ENCODE data around the gene AQP6.
A peak's percentile ranks its signal among the peaks of the same experiment; 100 is the strongest.

Gene AQP6

GRCh38 chr12:50013361-50014147, 40.8 kb downstream of the AQP6 start:
- peaks cover 6% of the 10 kb centered on the region for H3K4me1 ChIP-seq (ENCODE audit: control insufficient read depth, insufficient read depth, low read length)
- H3K9ac ChIP-seq (ENCODE audit: low read length) = no peak overlapping the region
- H3K27me3 ChIP-seq (ENCODE audit: control insufficient read depth, insufficient read depth, low read length) = no peaks in the 10 kb centered on the region
- no peak overlapping the region for H3K27ac ChIP-seq (ENCODE audit: low read depth, low read length)
- H3K36me3 ChIP-seq (ENCODE audit: control insufficient read depth, insufficient read depth, low read length) = no peaks in the 10 kb centered on the region
- no peak overlapping the region for H3K4me3 ChIP-seq (ENCODE audit: low read length)

GRCh38 chr12:50014342-50014741, 41.6 kb downstream of the AQP6 start:
- H3K4me1 ChIP-seq (ENCODE audit: control insufficient read depth, insufficient read depth, low read length) = peaks cover 6% of the 10 kb centered on the region
- H3K27me3 ChIP-seq (ENCODE audit: control insufficient read depth, insufficient read depth, low read length) = no peaks in the 10 kb centered on the region
- no peaks in the 10 kb centered on the region for H3K36me3 ChIP-seq (ENCODE audit: control insufficient read depth, insufficient read depth, low read length)
- no peak overlapping the region for H3K4me3 ChIP-seq (ENCODE audit: low read length)
- H3K27ac ChIP-seq (ENCODE audit: low read depth, low read length) = no peak overlapping the region
- no peak overlapping the region for H3K9ac ChIP-seq (ENCODE audit: low read length)

GRCh38 chr12:50016501-50017475, 44.0 kb downstream of the AQP6 start:
- H3K4me1 ChIP-seq (ENCODE audit: control insufficient read depth, insufficient read depth, low read length) = peaks cover 6% of the 10 kb centered on the region
- peak overlapping the region; percentile 56 for H3K27ac ChIP-seq (ENCODE audit: low read depth, low read length)
- no peaks in the 10 kb centered on the region for H3K36me3 ChIP-seq (ENCODE audit: control insufficient read depth, insufficient read depth, low read length)
- no peak overlapping the region for H3K4me3 ChIP-seq (ENCODE audit: low read length)
- H3K27me3 ChIP-seq (ENCODE audit: control insufficient read depth, insufficient read depth, low read length) = no peaks in the 10 kb centered on the region
- H3K9ac ChIP-seq (ENCODE audit: low read length) = no peak overlapping the region

DNA sequence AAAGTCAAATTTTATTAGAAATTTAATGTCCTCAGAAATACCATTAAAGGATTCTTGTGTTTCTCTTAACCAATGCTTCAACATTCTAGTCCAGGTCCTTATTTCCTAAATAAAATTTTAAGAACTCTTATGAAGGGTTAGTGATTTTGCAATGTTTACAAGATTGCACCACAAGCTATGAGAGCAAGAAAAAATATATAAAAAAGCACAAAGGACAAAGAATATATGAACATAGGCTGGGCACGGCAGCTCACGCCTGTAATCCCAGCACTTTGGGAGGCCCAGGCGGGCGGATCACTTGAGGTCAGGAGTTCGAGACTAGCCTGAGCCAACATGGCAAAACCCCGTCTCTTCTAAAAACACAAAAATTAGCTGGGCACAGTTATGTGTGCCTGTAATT, 44.9 kb downstream of the AQP6 start:
- H3K4me1 ChIP-seq (ENCODE audit: control insufficient read depth, insufficient read depth, low read length) = peaks cover 6% of the 10 kb centered on the region
- H3K4me3 ChIP-seq (ENCODE audit: low read length) = no peak overlapping the region
- H3K27me3 ChIP-seq (ENCODE audit: control insufficient read depth, insufficient read depth, low read length) = no peaks in the 10 kb centered on the region
- no peak overlapping the region for H3K9ac ChIP-seq (ENCODE audit: low read length)
- H3K27ac ChIP-seq (ENCODE audit: low read depth, low read length) = peak overlapping the region; percentile 56
- no peaks in the 10 kb centered on the region for H3K36me3 ChIP-seq (ENCODE audit: control insufficient read depth, insufficient read depth, low read length)

DNA sequence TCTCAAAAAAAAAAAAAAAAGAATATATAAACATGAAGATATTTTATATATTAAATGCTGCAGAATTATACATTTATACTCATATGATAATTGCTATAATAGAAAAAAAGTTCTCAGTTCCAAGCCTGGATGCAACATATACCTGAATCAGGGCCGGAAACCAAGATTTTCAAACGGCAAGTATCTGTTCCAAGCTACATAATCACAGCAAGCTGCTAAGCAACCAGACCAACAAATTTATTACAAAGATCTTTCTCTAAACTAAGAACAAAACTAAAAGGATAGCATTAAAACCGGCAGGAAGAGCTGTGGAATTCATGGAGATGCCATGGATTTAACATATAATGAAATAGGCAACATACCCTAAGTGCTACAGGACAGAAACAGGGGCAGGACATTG, 45.4 kb downstream of the AQP6 start:
- no peak overlapping the region for H3K27ac ChIP-seq (ENCODE audit: low read depth, low read length)
- H3K36me3 ChIP-seq (ENCODE audit: control insufficient read depth, insufficient read depth, low read length) = no peaks in the 10 kb centered on the region
- H3K4me1 ChIP-seq (ENCODE audit: control insufficient read depth, insufficient read depth, low read length) = peaks cover 6% of the 10 kb centered on the region
- H3K27me3 ChIP-seq (ENCODE audit: control insufficient read depth, insufficient read depth, low read length) = no peaks in the 10 kb centered on the region
- H3K9ac ChIP-seq (ENCODE audit: low read length) = no peak overlapping the region
- no peak overlapping the region for H3K4me3 ChIP-seq (ENCODE audit: low read length)

DNA sequence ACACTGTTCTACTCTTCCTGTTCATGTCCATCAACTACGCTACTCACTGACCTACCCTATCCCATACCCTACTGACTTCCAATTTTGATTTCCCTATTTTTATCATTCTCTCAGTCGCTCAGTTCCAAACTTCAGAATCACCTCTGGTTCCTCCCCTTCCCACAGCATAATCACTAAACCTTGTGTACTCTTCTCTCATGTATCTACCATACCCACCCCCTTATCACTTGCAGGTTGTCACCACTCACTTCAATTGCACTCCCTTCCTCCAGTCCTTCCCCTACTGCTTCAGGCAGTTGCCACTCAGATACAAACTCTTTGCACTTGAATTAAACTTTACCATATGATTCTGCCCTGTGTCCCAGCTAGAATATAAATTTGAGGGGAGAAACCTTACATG, 46.2 kb downstream of the AQP6 start:
- H3K9ac ChIP-seq (ENCODE audit: low read length) = no peak overlapping the region
- no peaks in the 10 kb centered on the region for H3K27me3 ChIP-seq (ENCODE audit: control insufficient read depth, insufficient read depth, low read length)
- no peak overlapping the region for H3K27ac ChIP-seq (ENCODE audit: low read depth, low read length)
- no peaks in the 10 kb centered on the region for H3K36me3 ChIP-seq (ENCODE audit: control insufficient read depth, insufficient read depth, low read length)
- no peak overlapping the region for H3K4me3 ChIP-seq (ENCODE audit: low read length)
- peaks cover 6% of the 10 kb centered on the region for H3K4me1 ChIP-seq (ENCODE audit: control insufficient read depth, insufficient read depth, low read length)

DNA sequence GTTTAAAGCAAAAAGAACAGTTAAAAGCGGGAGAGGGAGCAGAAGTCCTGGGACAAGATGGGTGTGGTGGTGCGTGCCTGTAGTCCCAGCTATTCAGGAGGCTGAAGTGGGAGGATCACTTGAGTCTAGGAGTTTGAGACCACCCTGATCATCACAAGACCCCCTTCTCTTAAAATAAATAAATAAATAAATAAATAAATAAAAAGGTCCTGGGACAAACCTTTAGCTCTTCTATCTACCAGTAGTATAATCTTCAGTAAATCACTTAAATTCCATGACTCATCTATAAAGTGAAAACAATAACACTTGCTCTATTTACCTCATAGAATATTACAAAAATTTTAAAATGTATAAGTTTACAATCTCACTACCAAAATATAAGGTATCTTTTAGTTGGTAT, 46.8 kb downstream of the AQP6 start:
- Histone ChIP-seq H3K36me3 (ENCODE audit: control insufficient read depth, insufficient read depth, low read length) (no peaks in the 10 kb centered on the region), H3K27ac (ENCODE audit: low read depth, low read length) (no peak overlapping the region)

GRCh38 chr12:50021031-50021430, 48.3 kb downstream of the AQP6 start:
- H3K4me3 ChIP-seq (ENCODE audit: low read length) = no peak overlapping the region
- peak overlapping the region; percentile 34 for H3K27ac ChIP-seq (ENCODE audit: low read depth, low read length)
- no peaks in the 10 kb centered on the region for H3K27me3 ChIP-seq (ENCODE audit: control insufficient read depth, insufficient read depth, low read length)
- no peak overlapping the region for H3K9ac ChIP-seq (ENCODE audit: low read length)
- peaks cover 8% of the 10 kb centered on the region for H3K4me1 ChIP-seq (ENCODE audit: control insufficient read depth, insufficient read depth, low read length)
- H3K36me3 ChIP-seq (ENCODE audit: control insufficient read depth, insufficient read depth, low read length) = no peaks in the 10 kb centered on the region

More for the DNA sequence above, 46.8 kb downstream of the AQP6 start:
- Histone ChIP-seq H3K27me3 (ENCODE audit: control insufficient read depth, insufficient read depth, low read length) (no peaks in the 10 kb centered on the region), H3K9ac (ENCODE audit: low read length) (no peak overlapping the region), H3K4me3 (ENCODE audit: low read length) (no peak overlapping the region), H3K4me1 (ENCODE audit: control insufficient read depth, insufficient read depth, low read length) (peaks cover 6% of the 10 kb centered on the region)

GRCh38 chr12:50022903-50023302, 50.2 kb downstream of the AQP6 start:
- Histone ChIP-seq H3K9ac (ENCODE audit: low read length) (no peak overlapping the region), H3K4me3 (ENCODE audit: low read length) (no peak overlapping the region), H3K4me1 (ENCODE audit: control insufficient read depth, insufficient read depth, low read length) (peaks cover 2% of the 10 kb centered on the region), H3K27ac (ENCODE audit: low read depth, low read length) (no peak overlapping the region), H3K36me3 (ENCODE audit: control insufficient read depth, insufficient read depth, low read length) (no peaks in the 10 kb centered on the region), H3K27me3 (ENCODE audit: control insufficient read depth, insufficient read depth, low read length) (no peaks in the 10 kb centered on the region)

DNA sequence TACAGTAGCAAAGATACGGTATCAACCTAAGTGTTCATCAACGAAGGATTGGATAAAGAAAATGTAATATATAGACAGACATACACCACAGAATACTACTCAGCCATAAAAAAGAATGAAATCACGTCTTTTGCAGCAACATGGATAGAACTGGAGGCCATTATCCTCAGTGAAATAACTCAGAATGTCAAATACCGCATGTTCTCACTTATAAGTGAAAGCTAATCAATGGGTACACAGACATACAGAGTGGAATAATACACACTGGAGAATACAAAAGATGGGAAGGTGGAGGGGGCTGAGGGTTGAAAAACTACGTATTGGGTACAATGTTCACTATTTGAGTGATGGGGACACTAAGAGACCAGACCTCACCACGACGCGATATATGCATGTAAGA, 51.5 kb downstream of the AQP6 start:
- Histone ChIP-seq H3K4me1 (ENCODE audit: control insufficient read depth, insufficient read depth, low read length) (peaks cover 2% of the 10 kb centered on the region), H3K9ac (ENCODE audit: low read length) (no peak overlapping the region), H3K27ac (ENCODE audit: low read depth, low read length) (no peak overlapping the region), H3K27me3 (ENCODE audit: control insufficient read depth, insufficient read depth, low read length) (no peaks in the 10 kb centered on the region), H3K4me3 (ENCODE audit: low read length) (no peak overlapping the region), H3K36me3 (ENCODE audit: control insufficient read depth, insufficient read depth, low read length) (no peaks in the 10 kb centered on the region)

GRCh38 chr12:50024805-50025186, 52.0 kb downstream of the AQP6 start:
- H3K4me3 ChIP-seq (ENCODE audit: low read length) = peak overlapping the region; percentile 89
- H3K27me3 ChIP-seq (ENCODE audit: control insufficient read depth, insufficient read depth, low read length) = no peaks in the 10 kb centered on the region
- H3K27ac ChIP-seq (ENCODE audit: low read depth, low read length) = no peak overlapping the region
- H3K36me3 ChIP-seq (ENCODE audit: control insufficient read depth, insufficient read depth, low read length) = no peaks in the 10 kb centered on the region
- peaks cover 2% of the 10 kb centered on the region for H3K4me1 ChIP-seq (ENCODE audit: control insufficient read depth, insufficient read depth, low read length)
- no peak overlapping the region for H3K9ac ChIP-seq (ENCODE audit: low read length)

DNA sequence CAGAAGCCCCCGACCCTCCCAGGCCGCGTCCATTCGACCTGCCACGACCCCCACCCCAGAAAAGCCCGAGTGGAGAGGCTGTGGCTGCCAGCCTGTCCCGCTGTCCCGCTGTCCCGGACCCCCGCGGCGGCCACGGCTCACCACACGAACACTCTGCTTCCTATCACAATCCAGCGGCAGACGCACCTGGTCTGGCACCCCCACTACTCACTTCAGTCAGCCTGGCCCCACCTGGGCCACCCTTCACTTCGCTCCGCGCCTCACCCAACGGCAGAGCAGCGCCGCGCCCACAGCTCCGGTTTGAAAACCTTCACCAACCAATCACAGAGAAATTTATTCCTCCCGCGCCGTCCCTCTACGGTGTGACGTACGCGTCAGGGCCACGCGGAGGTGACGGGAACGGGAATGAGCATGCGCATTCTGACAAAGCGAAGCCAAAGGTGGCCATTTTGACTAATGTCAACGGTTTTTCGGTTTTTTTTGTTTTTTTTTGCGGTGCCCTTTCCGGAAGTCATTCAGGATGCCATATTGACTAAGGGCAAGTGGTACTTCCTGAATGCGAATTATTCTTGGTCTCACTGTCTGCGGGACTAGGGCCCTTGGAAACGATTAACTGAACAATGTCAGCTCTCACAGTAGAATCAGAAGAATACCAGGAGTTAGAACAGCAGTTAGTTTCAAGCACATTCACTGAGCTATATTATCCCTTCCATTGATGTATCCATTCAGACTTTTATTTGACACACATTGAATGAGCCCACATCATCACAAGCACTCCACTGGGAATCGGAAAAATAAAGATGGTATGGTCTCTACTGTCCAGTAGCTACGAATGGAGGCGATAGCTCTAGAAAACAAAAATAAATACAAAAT, 52.7 kb downstream of the AQP6 start, which contains the start of gene RACGAP1:
TSS of gene RACGAP1 (minus strand) at position 308 of the 873 bp plus-strand sequence. CDS start 8,779 bp downstream, outside the sequence.
- Histone ChIP-seq H3K27me3 (ENCODE audit: control insufficient read depth, insufficient read depth, low read length) (no peaks in the 10 kb centered on the region), H3K9ac (ENCODE audit: low read length) (peak within 1 kb of the TSS; percentile 12), H3K4me1 (ENCODE audit: control insufficient read depth, insufficient read depth, low read length) (peaks cover 2% of the 10 kb centered on the region), H3K36me3 (ENCODE audit: control insufficient read depth, insufficient read depth, low read length) (no peaks in the 10 kb centered on the region), H3K4me3 (ENCODE audit: low read length) (peak within 1 kb of the TSS; percentile 89), H3K27ac (ENCODE audit: low read depth, low read length) (peak within 1 kb of the TSS; percentile 21)
